MM.1S (cell line): ENCODE measurements around the gene BCL2L2.

Experiments used
- DNase-seq: peaks from one replicate; pipeline ENCODE4 v3.0.0-alpha.2; 2015
- H2AFZ ChIP-seq: fragments of 300-600 bp; sonication (generic); 2 replicates; pipeline ENCODE4 v1.6.0; 2016; ENCODE audit warnings: antibody characterized with exemption, low read length
- H3F3A ChIP-seq: fragments of 300-600 bp; sonication (generic); 2 replicates; pipeline ENCODE4 v1.6.1; 2016; ENCODE audit warnings: mild to moderate bottlenecking, antibody characterized with exemption, low read length, moderate library complexity, mixed read lengths; ENCODE audit not compliant: insufficient read depth
- H3K27ac ChIP-seq: fragments of 300-600 bp; sonication (generic); 2 replicates; pipeline ENCODE4 v1.5.1; 2016; ENCODE audit warnings: mild to moderate bottlenecking, low read length
- H3K27me3 ChIP-seq: fragments of 300-600 bp; sonication (generic); replicated peaks from 2 replicates; pipeline ENCODE4 v1.6.0; 2016; ENCODE audit warnings: low read length; ENCODE audit not compliant: insufficient read depth
- H3K36me3 ChIP-seq: fragments of 300-600 bp; sonication (generic); replicated peaks from 2 replicates; pipeline ENCODE4 v1.6.1; 2016; ENCODE audit warnings: mild to moderate bottlenecking, low read length, mixed read lengths; ENCODE audit not compliant: insufficient read depth
- H3K4me1 ChIP-seq: fragments of 300-600 bp; sonication (generic); 2 replicates; pipeline ENCODE4 v1.6.1; 2016; ENCODE audit warnings: low read length, mixed read lengths
- H3K4me2 ChIP-seq: fragments of 300-600 bp; sonication (generic); 2 replicates; pipeline ENCODE4 v1.6.0; 2016; ENCODE audit warnings: low read depth, low read length
- H3K4me3 ChIP-seq: fragments of 300-600 bp; sonication (generic); 2 replicates; pipeline ENCODE4 v1.5.1; 2016; ENCODE audit warnings: low read length, mixed read lengths
- H3K79me2 ChIP-seq: fragments of 300-600 bp; sonication (generic); 2 replicates; pipeline ENCODE4 v1.6.1; 2016; ENCODE audit warnings: mixed run types, low read length, mixed read lengths
- H3K9ac ChIP-seq: fragments of 300-600 bp; sonication (generic); 2 replicates; pipeline ENCODE4 v1.6.1; 2016; ENCODE audit warnings: low read length, mixed read lengths
- H3K9me2 ChIP-seq: fragments of 300-600 bp; sonication (generic); replicated peaks from 2 replicates; pipeline ENCODE4 v1.6.1; 2016; ENCODE audit warnings: mild to moderate bottlenecking, low read length, mixed read lengths; ENCODE audit not compliant: insufficient read depth
- H3K9me3 ChIP-seq: fragments of 300-600 bp; sonication (generic); replicated peaks from 2 replicates; pipeline ENCODE4 v1.6.1; 2016; ENCODE audit warnings: mild to moderate bottlenecking, low read length, mixed read lengths; ENCODE audit not compliant: insufficient read depth
- H4K20me1 ChIP-seq: fragments of 300-600 bp; sonication (generic); 2 replicates; pipeline ENCODE4 v1.6.1; 2016; ENCODE audit warnings: mild to moderate bottlenecking, low read length, moderate library complexity, mixed read lengths; ENCODE audit not compliant: insufficient read depth
- CTCF ChIP-seq: fragments of 300-600 bp; sonication (generic); IDR thresholded peaks from 2 replicates; pipeline ENCODE4 v1.5.1; 2016; ENCODE audit warnings: antibody characterized with exemption, low read length, mixed read lengths
- EZH2 ChIP-seq: fragments of 300-600 bp; sonication (generic); optimal IDR thresholded peaks from 2 replicates; pipeline ENCODE3; 2017; ENCODE audit warnings: low read depth, mild to moderate bottlenecking, antibody characterized with exemption, low read length, mixed read lengths
- EZH2phosphoT487 ChIP-seq: fragments of 300-600 bp; sonication (generic); IDR thresholded peaks from 2 replicates; pipeline ENCODE4 v1.6.1; 2018; ENCODE audit warnings: antibody characterized with exemption, low read length

The BCL2L2 gene

GRCh38 chr14:23281247-23281646 lies 25.4 kb upstream of the BCL2L2 start:
- H3K27ac ChIP-seq: no peak overlapping the region
- no peaks in the 10 kb centered on the region for H3K9me3 ChIP-seq
- H3K9me2 ChIP-seq: no peaks in the 10 kb centered on the region
- H3K79me2 ChIP-seq: peaks cover 19% of the 10 kb centered on the region
- no peaks in the 10 kb centered on the region for H4K20me1 ChIP-seq
- no peaks in the 10 kb centered on the region for H3K36me3 ChIP-seq
- DNase-seq: no peak
- no peak overlapping the region for H3K9ac ChIP-seq
- H3K4me2 ChIP-seq: no peak overlapping the region
- H3K4me3 ChIP-seq: no peak overlapping the region
- TF ChIP-seq CTCF (no peak), EZH2 (no peak), EZH2phosphoT487 (no peak)
- no peaks in the 10 kb centered on the region; the same call in 1 of the 2 replicates for H3F3A ChIP-seq
- H3K4me1 ChIP-seq: no peaks in the 10 kb centered on the region; the same call in 1 of the 2 replicates
- H2AFZ ChIP-seq: no peak overlapping the region
- H3K27me3 ChIP-seq: no peaks in the 10 kb centered on the region

- H2AFZ ChIP-seq: peak overlapping the region; percentile 58
- peak overlapping the region; percentile 72; the same call in 1 of the 2 replicates for H3K9ac ChIP-seq
- no peaks in the 10 kb centered on the region for H3K9me3 ChIP-seq
- peak overlapping the region; percentile 48; the same call in 1 of the 2 replicates for H3K27ac ChIP-seq
- no peaks in the 10 kb centered on the region for H4K20me1 ChIP-seq
- H3K4me3 ChIP-seq: peak overlapping the region; percentile 86
- no peaks in the 10 kb centered on the region for H3K9me2 ChIP-seq
- no peaks in the 10 kb centered on the region for H3K36me3 ChIP-seq
- TF ChIP-seq CTCF (no peak), EZH2 (no peak), EZH2phosphoT487 (no peak)
- DNase-seq: peak; percentile 22
- H3K79me2 ChIP-seq: peaks cover 19% of the 10 kb centered on the region
- H3K4me2 ChIP-seq: peak overlapping the region; percentile 54
- no peaks in the 10 kb centered on the region for H3K27me3 ChIP-seq
- peaks cover 6% of the 10 kb centered on the region for H3F3A ChIP-seq
- H3K4me1 ChIP-seq: no peaks in the 10 kb centered on the region; the same call in 1 of the 2 replicates
Measured at GRCh38 chr14:23284654-23285529, 21.7 kb upstream of the BCL2L2 start.

GRCh38 chr14:23285530-23286019 lies 21.1 kb upstream of the BCL2L2 start:
- no peak for DNase-seq
- peak overlapping the region; percentile 48; the same call in 1 of the 2 replicates for H3K27ac ChIP-seq
- H3F3A ChIP-seq: peaks cover 6% of the 10 kb centered on the region

More at GRCh38 chr14:23285530-23286019, 21.1 kb upstream of the BCL2L2 start:
- no peaks in the 10 kb centered on the region for H4K20me1 ChIP-seq
- peaks cover 19% of the 10 kb centered on the region for H3K79me2 ChIP-seq
- peak overlapping the region; percentile 54; the same call in 1 of the 2 replicates for H3K4me2 ChIP-seq
- H3K36me3 ChIP-seq: no peaks in the 10 kb centered on the region
- H3K9me2 ChIP-seq: no peaks in the 10 kb centered on the region
- no peaks in the 10 kb centered on the region for H3K9me3 ChIP-seq
- no peaks in the 10 kb centered on the region for H3K27me3 ChIP-seq
- H2AFZ ChIP-seq: peak overlapping the region; percentile 58
- TF ChIP-seq EZH2: no peak
- no peak for TF ChIP-seq CTCF
- TF ChIP-seq EZH2phosphoT487: no peak
- no peaks in the 10 kb centered on the region; the same call in 1 of the 2 replicates for H3K4me1 ChIP-seq
- peak overlapping the region; percentile 72 for H3K9ac ChIP-seq
- peak overlapping the region; percentile 86 for H3K4me3 ChIP-seq
